Left colon (tissue), 2 donors: ENCODE results near the gene GPR68. TPM values are rescaled to one million over a fixed set of nuclear protein-coding genes. Genes with fewer than 3 reads are reported as not detected.
"Not testable (repeated sequence)": the region's sequence is repeated elsewhere in the genome, so short reads cannot be mapped to it uniquely, and the experiment has no call there.

ENCODE experiments used
- ATAC-seq: fragments of 200-7000 bp; cut with Tn5 transposase; one replicate; pipeline ENCODE4 v1.9.1; 2020; ENCODE audit warnings: mild to moderate bottlenecking, moderate library complexity
- DNase-seq, 2 donors: peaks; one replicate each; pipeline ENCODE4 v3.0.0-alpha.2; 2020
- intact Hi-C, 2 donors: fragments of 100-400 bp; cut with DNase I in 1 of 2; cut with micrococcal nuclease in 1 of 2; formaldehyde crosslinking; loops; one replicate each; pipeline versions ENCODE4 v1.11.2 to v1.14.0; 2022; cut with DNase I, micrococcal nuclease
- total RNA-seq, 2 donors: library from RNA; stranded (reverse); fragmentation: NEBNext Ultra II Directional; extraction: Animal tissue kit (Norgen Biotek cat#: 25700); gene quantifications; one replicate each; pipeline ENCODE4 v1.2.1, GENCODE V29; 2021
- donor health status: DM: no; HTN: no; CAD: no.
- donor health status: DM: yes; HTN: yes; CAD: no.

The GPR68 gene
- total RNA-seq, 2 donors from 2014 or later, result 0.58 to 0.87 TPM

DNA sequence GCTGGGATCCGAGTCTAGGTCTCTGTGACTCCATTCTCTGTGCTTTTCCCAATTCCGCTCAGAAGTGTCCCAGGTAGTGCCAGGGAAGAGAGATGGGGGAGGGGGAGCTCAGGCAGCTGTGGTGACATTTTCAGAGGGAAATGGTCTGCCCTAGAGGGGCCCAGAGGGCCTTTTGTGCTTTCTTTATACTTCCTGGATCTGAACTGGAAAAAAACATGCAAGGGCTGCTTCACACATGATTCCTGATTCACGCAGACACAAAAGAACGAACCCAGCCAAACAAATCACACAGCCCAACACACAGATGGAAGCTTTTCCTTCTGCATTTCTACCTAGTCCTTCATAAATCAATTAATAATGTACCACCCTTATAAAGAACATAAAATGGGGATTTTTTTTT, 26.5 kb downstream of the GPR68 start:
- ATAC-seq, result no peak
- DNase-seq, result no peak
- intact Hi-C loops, result no loop called here

DNA sequence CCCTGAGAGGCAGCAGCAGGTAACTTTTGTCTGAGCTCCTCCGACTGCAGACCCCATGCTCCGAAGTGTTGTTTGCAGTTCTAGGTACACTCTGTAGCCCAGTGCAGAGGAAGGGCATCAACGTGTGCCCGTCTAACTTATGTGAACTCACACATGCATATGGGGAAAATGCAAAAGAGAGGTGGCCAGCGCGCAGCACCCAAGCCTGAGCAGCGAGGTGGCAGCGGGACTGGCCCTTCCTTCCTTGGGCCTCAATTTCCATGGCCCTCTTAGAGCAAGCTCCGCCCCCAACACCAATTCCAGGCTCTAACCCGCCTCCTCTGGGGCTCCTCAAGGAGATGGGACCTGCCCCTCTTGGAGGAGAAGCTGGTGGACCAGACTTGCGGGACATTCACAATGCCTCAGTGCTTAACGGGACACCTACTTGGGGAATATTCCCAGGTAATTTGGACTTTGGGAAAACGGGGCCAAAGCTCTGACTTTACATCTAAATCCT, 27.7 kb downstream of the GPR68 start:
- intact Hi-C loops, result no loop called here
- ATAC-seq (no peak), DNase-seq (no peak)

DNA sequence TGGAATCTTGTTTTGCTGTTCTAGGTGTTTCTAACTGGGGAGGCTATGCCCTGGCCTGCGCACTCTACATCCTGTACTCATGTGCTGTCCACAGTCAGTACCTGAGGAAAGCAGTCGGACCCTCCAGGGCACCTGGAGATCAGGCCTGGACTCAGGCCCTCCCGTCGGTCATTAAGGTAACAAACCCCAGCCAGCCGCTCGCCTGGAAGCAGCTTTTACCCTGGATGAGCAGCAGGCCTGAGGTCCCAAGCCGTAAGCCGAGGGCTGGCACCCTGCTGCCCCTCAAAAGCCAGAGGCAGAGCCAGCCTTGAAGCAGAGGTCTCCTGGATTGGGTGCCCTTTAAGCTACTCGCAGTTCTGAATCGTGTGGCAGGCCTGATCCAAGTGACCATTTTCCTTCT, 29.1 kb downstream of the GPR68 start:
- intact Hi-C loops, result no loop called here
- DNase-seq (no peak), ATAC-seq (no peak)

DNA sequence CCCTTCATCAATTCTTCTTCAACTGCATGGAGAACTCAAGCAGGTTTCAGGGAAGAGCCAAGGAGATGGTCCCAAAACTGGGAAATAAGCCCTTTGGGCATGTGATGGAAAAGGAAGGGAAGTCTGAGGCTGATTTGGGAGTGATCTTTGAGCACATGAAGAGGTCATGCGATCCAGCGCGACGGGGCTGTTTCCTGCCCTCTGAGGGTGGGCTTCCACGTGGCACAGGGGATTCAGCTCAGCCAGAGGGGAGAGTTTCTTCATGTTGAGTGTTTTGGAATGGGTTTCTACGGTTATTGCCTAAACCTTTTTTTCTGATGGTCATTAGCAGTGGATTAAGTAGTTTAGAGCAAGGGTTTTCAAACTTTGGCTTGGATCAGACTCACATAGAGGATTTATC, 30.2 kb downstream of the GPR68 start:
- intact Hi-C loops, result no loop called here

DNA sequence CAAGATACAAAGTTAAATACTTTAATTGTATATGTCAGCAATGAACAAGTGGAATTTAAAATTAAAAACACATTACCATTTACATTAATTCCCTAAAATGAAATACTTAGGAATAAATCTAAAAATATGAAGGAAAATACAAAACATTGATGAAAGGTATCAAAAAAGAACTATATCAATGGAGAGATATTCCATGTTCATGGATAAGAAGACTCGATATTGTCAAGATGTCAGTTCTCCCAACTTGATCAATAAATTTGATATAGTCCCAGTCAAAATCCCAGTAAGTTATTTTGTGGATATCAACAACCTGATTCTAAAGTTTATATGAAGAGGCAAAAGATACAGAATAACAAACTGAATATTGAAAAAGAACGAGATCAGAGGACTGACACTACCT, 33.5 kb downstream of the GPR68 start:
- no peak for DNase-seq
- no peak for ATAC-seq
- intact Hi-C loops, result no loop called here

More for the DNA sequence above, 30.2 kb downstream of the GPR68 start:
- ATAC-seq (no peak), DNase-seq (no peak)

DNA sequence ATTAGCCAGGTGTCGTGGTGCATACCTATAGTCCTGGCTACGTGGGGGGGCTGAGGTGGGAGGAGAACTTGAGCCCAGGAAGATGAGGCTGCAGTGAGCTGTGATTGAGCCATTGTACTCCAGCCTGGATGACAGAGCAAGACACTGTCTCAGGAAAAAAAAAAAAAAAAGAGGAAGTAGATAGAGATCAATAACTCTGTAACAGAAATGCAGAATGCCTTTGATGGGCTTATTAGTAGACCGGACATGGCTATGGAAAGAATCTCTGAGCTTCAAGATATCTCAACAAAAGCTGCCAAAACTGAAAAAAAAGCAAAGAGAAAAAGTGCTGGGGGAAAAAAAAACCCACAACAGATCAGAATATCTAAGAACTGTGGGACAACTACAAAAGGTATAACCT, 37.5 kb downstream of the GPR68 start:
- intact Hi-C loops, result no loop called here
- no peak for DNase-seq
- ATAC-seq, result no peak

DNA sequence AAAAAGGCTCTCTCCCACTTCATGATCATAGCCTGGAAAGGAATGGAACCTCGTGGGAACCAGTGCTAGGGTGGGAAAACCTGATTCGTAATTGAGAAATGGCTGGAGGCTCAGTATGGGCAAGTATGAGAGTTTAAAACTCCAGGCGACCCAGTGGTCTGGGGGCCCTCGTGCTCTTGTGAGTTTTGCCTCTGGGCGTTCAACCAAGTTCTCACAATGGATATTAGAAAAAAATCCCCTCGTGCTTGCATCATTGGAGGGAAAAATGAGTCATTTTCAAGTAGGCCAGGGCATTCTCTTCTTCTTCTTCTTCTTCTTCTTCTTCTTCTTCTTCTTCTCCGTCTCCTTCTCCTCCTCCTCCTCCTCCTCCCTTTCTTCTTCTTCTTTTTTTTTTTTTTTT, 39.0 kb downstream of the GPR68 start:
- DNase-seq (no peak), ATAC-seq (no peak)
- intact Hi-C loops, result no loop called here

DNA sequence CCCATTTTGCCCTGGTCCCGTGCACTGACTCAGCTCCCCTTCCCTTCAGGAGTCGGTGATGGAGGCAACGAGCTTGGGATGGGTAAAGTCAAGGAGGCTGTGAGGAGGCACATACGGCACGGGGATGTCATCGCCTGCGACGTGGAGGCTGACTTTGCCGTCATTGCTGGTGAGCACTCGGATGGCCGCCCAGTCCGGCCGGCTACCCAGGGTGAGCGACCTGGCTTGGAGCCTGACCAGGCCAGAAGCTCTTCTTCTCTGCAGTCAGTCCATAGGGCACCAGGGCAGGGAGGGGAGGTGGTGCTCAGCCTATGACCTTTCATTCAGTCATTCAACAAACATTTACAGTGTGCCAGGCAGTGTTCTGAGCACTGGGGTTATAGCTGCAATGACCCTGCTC, 39.8 kb downstream of the GPR68 start:
- intact Hi-C loops, result no loop called here
- no peak for ATAC-seq
- DNase-seq, result no peak

DNA sequence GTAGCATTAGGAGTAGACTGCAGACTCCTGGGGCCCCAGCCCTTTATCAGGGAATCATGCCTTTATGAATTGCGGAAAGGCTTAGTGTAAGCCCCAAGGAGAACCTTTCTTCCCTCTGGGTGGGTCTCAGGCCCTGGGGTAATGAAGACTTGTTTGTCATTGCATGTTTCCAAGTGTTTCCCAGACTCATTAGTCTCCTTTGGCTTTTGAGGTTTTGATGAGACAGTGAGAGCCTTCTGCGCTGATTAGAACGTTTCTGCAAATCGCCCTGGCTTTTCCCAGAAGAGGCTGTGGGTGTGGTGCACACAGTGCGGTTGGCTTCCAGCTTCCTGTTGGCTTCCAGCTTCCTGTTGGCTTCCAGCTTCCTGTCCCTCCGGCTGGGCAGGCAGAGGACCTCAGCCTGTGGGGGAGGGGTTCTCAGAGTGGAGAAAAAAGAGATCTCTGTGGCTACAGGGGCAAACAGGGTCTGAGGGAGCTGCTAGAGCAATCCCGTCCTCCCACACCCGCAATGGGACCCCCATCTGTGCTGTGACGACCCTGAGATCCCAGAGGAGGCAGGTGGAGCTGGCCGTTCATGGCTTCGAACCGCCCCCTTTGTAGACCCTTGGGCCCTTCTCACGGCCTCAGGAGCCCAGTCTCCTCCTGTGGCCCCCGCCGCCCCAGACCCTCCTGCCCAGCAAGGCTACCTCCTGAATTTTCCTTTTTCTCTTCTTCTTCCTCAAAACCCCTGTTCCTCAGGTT, 42.1 kb downstream of the GPR68 start:
- intact Hi-C loops, result no loop called here
- DNase-seq, result peak in 1 of 2 donors; percentile 30
- peak; percentile 28 for ATAC-seq

DNA sequence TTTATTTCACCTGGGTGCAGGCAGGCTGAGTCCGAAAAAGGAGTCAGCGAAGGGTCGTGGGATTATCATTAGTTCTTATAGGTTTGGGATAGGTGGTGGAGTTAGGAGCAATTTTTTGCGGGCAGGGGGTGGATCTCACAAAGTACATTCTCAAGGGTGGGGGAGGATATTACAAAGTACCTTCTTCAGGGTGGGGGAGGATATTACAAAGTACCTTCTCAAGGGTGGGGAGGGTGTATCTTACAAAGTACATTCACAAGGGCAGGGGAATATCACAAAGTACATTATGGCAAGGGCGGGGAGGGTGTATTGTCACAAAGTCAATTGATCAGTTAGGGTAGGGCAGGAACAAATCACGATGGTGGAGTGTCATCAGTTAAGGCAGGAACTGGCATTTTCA, 43.7 kb downstream of the GPR68 start:
- intact Hi-C loops, DNase-seq: not testable (repeated sequence)

DNA sequence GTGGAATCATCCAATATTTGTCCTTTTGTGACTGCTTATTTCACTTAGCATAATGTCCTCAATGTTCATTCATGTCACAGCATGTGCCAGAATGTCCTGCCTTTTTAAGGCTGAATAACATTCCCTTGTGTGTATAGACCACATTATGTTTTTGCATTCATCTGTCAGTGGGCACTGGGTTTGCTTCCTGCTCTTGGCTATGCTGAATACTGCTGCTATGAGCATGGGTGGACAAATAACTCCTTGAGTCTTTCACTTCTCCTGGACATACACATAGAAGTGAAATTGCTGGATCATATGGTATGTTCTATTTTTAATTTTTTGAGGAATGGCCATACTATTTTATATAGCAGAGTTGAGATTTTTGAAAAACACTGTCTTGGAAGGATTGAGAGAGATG, 46.9 kb downstream of the GPR68 start:
- ATAC-seq (no peak), DNase-seq (no peak)
- intact Hi-C loops, result no loop called here

More for the DNA sequence above, 43.7 kb downstream of the GPR68 start:
- ATAC-seq, result not testable (repeated sequence)

DNA sequence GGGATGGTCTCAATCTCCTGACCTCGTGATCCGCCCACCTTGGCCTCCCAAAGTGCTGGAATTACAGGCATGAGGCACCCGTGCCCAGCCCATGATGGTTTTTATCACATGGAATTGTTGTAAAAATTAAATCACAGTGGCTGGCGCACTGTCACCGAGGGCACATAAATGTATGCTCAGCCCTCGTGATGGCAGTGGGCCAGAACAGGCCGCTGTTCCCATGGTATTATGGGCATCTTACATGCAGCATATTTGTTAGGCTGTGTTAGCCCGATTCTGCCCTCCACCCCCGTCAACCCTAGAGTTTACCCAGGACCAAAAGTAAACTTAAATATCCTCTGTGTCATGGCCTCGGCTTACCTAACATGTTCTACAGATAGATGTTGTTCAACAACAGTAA, 48.6 kb downstream of the GPR68 start:
- intact Hi-C loops, result no loop called here
- ATAC-seq (no peak), DNase-seq (no peak)

DNA sequence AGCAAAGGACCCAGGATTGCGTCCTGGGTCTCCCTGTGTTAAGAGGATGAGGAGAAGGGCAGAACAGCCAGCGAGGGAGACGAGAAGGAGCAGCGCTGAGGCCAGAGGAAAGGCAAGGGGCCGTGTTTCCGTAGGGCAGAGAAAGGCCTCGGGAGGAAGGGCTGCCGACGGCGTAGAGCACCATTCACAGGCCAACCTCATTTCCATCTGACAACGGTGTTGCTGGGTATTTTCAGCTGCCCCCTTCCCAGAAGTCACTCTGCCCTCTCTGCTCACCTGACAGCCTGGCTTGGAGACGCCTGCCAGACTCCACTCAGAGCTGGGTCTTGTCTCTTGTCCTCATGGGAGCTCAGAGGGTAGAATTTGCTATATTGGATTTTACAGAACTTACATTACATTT, 51.4 kb downstream of the GPR68 start:
- intact Hi-C loops, result no loop called here
- DNase-seq (no peak), ATAC-seq (no peak)

DNA sequence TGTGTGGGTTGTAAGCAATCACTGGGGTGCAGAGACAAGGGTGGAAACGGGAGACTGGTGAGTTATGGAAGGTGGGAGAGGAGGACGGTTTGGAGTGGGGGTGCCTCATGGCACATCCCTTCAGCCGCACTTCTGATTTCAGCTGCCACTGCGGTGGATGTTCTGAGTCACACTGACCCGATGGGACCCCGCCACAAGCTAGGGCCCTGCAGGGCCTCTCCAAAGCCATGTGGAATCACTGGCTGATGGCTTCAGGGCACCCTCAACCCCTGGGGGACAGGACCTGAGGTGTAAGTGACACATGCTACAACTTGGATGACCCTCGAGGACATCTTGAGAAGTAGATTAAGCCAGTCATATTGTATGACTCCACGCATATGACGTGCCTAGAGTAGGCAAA, 53.7 kb downstream of the GPR68 start:
- DNase-seq (no peak), ATAC-seq (no peak)
- intact Hi-C loops, result no loop called here

DNA sequence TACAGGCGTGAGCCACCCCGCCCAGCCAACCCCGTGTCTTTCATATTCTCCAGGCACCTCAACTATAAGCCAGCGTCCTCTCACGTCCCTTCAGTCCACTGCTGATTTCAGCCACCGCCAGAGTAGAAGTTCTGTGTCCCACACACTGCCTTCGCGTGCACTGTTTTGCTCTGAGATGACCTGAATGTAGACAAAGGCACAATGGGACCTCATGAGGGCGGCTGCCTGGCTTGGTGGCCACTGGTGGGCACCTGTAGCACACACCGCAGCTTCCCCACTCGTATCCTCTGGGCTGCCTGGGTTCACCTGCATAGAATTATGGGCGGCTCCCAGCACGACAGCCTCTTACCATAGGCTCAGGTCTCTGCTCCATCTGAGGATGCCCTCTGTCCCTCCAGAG, 57.2 kb downstream of the GPR68 start:
- intact Hi-C loops, result no loop called here
- ATAC-seq (no peak), DNase-seq (no peak)

DNA sequence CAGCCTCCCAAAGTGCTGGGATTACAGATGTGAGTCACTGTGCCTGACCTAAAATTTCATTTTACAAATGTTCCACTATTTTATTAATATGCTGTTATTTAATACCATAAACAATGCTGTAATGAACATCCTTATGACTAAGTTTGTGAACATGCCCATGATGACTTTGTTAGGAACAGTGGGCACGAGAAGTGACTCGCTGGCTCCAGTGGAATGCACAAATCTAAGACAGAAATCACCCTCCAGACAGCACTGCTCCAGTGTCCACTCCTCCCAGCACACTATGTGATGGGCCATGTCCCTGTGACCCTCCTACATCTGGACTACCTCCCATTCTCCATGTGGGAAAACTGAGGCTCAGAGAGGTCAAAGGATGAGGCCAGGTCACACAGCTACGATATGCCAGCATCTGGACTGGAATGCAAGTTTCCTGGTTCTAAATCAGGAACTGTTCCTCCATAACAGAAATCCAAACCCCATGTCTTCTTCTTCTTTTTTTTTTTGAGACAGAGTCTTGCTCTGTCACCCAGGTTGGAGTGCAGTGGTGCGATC, 57.9 kb downstream of the GPR68 start:
- DNase-seq (no peak), ATAC-seq (no peak)
- intact Hi-C loops, result no loop called here

DNA sequence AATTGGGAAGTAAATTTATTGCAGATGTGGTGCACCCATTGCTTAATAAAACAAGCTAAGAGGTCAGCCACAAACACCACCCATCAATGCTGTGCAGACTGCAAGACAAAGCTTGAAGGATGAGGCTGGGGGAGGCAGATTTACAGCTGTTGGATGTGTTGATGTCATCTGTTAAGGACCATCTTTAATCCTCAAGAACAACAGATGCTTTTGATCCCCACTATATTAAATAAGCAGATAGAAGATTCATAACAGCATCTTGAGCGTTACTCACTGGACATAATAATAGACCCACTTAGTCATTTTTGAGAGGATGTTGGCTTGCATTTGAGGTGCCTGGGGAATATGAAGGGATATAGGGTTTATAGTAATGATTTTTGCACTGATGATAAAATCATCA, 58.8 kb downstream of the GPR68 start:
- intact Hi-C loops, result no loop called here
- ATAC-seq (no peak), DNase-seq (no peak)

DNA sequence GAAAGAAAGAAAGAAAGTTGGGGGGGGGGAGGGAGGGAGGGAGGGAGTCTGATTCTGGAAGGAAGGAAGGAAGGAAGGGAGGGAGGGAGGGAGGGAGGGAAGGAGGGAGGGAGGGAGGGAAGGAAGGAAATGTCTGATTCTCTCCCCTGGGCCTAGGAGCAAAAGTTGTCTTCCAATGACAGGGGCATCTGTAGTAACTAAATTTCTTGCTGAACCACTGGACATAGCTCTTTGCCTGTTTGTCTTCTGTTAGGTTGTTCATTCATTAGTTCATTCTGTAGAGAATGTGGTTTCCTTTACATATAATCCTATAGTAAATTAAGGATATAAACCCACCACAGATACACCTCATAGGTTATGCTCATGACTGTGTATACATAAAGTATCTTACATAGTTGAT, 59.9 kb downstream of the GPR68 start:
- DNase-seq, result no peak
- intact Hi-C loops, result no loop called here
- no peak for ATAC-seq

DNA sequence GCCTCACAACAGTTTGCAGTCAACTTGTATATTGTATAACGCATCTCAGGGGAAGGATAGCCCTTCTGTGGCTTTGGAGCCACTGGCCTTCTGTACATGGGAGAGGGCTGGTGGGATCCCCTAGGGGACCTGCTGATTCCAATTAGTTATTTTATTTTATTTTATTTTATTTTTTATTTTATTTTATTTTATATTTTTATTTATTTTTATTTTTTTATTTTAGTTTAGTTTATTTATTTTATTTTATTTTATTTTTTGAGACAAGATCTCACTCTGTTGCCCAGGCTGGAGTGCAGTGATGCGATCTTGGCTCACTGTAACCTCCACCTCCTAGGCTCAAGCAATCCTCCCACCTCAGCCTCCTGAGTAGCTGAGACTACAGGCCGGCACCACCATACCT, 61.8 kb downstream of the GPR68 start:
- intact Hi-C loops, DNase-seq, ATAC-seq: not testable (repeated sequence)
